ENCODE results near the gene OSM. TPM values are rescaled to one million over a fixed set of nuclear protein-coding genes. Genes with fewer than 3 reads are reported as not detected.

Gene OSM
- total RNA-seq, 1 donor from 2014 or later, result not detected

DNA sequence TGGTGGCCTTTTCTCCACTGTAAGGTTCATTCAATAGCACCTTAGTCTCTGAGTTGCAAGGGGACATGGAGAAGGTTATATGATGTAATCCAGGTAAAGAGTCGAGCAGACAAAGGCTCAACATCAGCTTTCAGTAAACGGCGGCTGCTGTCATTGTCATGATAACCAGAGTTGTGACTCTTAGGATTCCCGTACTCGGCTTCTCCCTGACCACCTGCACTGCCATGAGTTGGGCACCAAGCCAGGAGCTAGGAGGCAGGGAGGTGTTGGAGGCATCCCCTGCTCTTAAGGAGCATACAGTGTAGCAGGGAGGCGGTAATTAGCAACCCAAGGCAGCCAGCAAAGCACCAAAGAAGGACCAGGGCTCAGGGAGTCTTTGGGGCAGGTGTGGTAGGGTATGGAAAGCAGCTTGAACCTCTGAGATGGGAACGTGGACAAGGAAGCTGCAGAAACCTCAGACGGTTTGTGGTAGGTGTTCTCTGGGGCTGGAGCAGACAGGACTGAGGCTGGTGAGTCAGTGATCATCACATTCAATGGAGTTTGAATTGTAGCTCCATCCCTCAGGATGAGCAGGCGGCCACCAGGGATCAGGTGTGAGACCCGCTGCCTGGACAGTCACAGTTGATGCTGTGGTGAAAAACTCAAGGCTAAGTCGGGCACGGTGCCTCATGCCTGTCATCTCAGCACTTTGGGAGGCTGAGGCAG lies 51.8 kb downstream of the OSM start:
- no peaks in the 10 kb centered on the region for H3K9me3 Mint-ChIP-seq (ENCODE audit: unreplicated experiment)
- no peak for DNase-seq (ENCODE audit: low spot score)
- no peaks in the 10 kb centered on the region for H3K36me3 Mint-ChIP-seq (ENCODE audit: low read depth, unreplicated experiment)
- H3K4me3 Mint-ChIP-seq (ENCODE audit: unreplicated experiment), result no peak overlapping the region
- no peak overlapping the region for H3K27ac Mint-ChIP-seq (ENCODE audit: unreplicated experiment)
- TF ChIP-seq, protein P1, sequence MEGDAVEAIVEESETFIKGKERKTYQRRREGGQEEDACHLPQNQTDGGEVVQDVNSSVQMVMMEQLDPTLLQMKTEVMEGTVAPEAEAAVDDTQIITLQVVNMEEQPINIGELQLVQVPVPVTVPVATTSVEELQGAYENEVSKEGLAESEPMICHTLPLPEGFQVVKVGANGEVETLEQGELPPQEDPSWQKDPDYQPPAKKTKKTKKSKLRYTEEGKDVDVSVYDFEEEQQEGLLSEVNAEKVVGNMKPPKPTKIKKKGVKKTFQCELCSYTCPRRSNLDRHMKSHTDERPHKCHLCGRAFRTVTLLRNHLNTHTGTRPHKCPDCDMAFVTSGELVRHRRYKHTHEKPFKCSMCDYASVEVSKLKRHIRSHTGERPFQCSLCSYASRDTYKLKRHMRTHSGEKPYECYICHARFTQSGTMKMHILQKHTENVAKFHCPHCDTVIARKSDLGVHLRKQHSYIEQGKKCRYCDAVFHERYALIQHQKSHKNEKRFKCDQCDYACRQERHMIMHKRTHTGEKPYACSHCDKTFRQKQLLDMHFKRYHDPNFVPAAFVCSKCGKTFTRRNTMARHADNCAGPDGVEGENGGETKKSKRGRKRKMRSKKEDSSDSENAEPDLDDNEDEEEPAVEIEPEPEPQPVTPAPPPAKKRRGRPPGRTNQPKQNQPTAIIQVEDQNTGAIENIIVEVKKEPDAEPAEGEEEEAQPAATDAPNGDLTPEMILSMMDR (IDR thresholded peaks at IDR 0.05; ENCODE audit: unreplicated experiment), result no peak
- peaks cover 2% of the 10 kb centered on the region for H3K27me3 Mint-ChIP-seq (ENCODE audit: unreplicated experiment)
- H3K4me1 Mint-ChIP-seq (ENCODE audit: unreplicated experiment), result no peaks in the 10 kb centered on the region

DNA sequence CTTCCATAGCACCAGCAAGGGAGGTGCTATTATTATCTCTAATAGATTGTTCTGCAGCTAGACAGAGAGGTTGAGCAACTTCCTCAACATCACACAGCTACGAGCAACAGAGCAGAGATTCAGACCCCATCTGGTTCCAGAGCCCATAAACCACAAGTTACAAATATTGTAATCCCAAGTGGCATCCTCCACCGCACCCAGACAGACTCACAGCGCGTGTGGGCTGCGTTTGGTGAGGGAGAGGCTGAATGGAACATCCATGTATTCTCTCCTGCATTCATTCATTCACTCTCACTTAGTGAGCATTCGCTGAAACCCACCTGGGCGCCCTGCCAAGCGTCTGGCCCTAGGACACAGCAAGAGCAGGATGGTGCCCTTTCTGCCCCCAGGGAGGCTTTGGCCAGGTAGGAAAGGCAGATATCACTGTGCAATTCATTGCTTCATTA lies 53.6 kb downstream of the OSM start:
- Mint-ChIP-seq H3K4me1 (ENCODE audit: unreplicated experiment) (peaks cover 7% of the 10 kb centered on the region), H3K27ac (ENCODE audit: unreplicated experiment) (no peak overlapping the region), H3K36me3 (ENCODE audit: low read depth, unreplicated experiment) (no peaks in the 10 kb centered on the region)

More for the DNA sequence above, 53.6 kb downstream of the OSM start:
- no peak overlapping the region for H3K4me3 Mint-ChIP-seq (ENCODE audit: unreplicated experiment)
- no peaks in the 10 kb centered on the region for H3K9me3 Mint-ChIP-seq (ENCODE audit: unreplicated experiment)
- DNase-seq (ENCODE audit: low spot score), result no peak
- H3K27me3 Mint-ChIP-seq (ENCODE audit: unreplicated experiment), result peaks cover 5% of the 10 kb centered on the region
- TF ChIP-seq, protein P1 (IDR thresholded peaks at IDR 0.05; ENCODE audit: unreplicated experiment), result no peak

Other genes starting within 250 kb of the OSM start
- gene HORMAD2, start 186.4 kb downstream of the OSM start, total RNA-seq (ENCODE audit: unreplicated experiment), result not detected
- gene LIF, start 20.1 kb downstream of the OSM start, total RNA-seq (ENCODE audit: unreplicated experiment), result 0.23 TPM
- gene CASTOR1, start 22.7 kb upstream of the OSM start, total RNA-seq (ENCODE audit: unreplicated experiment), result 17.2 TPM
- gene TBC1D10A, start 60.1 kb upstream of the OSM start, total RNA-seq (ENCODE audit: unreplicated experiment), result 7.9 TPM
- gene SF3A1, start 90.0 kb upstream of the OSM start, total RNA-seq (ENCODE audit: unreplicated experiment), result 139 TPM
- gene CCDC157, start 90.2 kb upstream of the OSM start, total RNA-seq (ENCODE audit: unreplicated experiment), result 3.3 TPM
- 39.1 TPM for gene RNF215, start 120.6 kb upstream of the OSM start, total RNA-seq (ENCODE audit: unreplicated experiment)
- 3.9 TPM for gene SEC14L2, start 130.2 kb upstream of the OSM start, total RNA-seq (ENCODE audit: unreplicated experiment)
- gene MTFP1, start 158.9 kb upstream of the OSM start, total RNA-seq (ENCODE audit: unreplicated experiment), result 30.2 TPM
- gene SEC14L3, start 205.2 kb upstream of the OSM start, total RNA-seq (ENCODE audit: unreplicated experiment), result not detected
- gene SEC14L4, start 238.8 kb upstream of the OSM start, total RNA-seq (ENCODE audit: unreplicated experiment), result 1.0 TPM

Data from endothelial cell (in vitro differentiated cells).